Endometrium (tissue), 2 donors: ENCODE measurements around the gene PIAS3.
"Not testable (repeated sequence)": the region's sequence is repeated elsewhere in the genome, so short reads cannot be mapped to it uniquely, and the experiment has no call there.

ENCODE experiments used
- FAIRE-seq: peaks from 2 replicates; lab custom pipeline; 2012; peaks lifted over from hg19 to GRCh38; lab: Jason Lieb, UNC
- donor health status: control.
- donor health status: control.

The PIAS3 gene

GRCh38 chr1:145874646-145875045 is 15.8 kb upstream of the PIAS3 start:
- FAIRE-seq, result no peak

DNA sequence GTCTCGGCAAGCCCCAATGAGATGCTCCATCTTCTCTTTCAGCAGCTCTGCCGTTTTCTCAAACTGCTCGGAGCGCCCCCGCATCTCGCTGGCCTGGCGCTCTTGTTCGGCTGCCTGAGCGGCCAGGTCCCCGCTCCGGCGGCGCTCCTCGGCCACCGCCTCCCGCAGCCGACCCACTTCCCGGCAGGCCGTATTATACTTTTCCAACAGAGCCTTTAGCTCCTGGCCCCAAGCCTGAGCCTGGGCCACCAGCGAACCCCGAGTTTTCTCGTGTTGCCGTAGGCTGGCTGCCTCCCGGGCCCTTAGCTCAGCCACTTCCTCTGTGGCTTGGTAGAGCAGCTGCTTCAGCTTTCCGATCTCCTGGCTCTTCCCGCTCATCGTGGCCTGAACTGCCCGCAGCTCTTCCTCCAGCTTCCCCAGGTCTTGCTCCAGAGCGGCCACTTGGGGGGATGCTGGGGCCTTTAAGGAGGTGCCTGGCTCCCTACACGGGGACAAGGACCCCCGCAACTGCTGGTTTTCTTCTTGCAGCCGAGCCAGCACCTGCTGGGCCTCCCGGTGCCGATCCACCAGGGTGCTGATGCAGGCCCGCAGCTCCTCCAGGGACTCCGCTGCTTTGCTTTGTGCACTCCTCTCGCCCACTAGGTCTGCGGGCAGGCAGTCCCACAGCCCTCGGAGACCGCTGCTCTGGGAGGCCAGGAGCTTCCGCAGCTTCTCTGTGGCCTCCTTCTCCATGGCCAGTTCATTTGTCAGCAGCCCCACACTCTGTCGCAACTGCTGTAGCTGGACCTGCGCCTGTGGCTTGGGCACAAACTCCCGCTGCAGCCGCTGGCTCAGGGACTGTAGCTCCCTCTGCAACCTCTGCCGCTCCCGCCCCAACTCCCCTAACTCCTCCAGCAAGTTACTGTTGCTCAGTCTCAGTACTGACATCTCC is 13.4 kb upstream of the PIAS3 start:
- no peak for FAIRE-seq

DNA sequence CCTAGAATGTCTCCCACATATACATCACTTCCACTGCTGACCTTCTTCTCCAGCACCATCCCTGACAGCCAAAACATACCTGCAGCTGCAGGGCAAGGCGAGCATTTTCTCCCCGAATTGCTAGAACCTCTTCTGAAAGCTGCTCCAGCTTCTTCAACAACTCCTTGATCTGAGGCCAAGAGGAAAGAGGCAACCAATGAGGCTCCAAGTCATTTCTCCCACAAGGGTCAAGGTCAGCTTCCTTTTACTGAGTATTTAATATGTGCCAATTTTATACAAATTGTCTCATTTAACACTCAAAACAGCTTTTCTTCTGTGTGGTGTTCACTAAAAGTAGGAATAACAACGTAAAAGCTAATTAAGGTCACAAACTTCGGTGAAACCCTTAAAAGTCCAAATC is 9.4 kb upstream of the PIAS3 start:
- no peak for FAIRE-seq

GRCh38 chr1:145863282-145864018 is 4.6 kb upstream of the PIAS3 start:
- FAIRE-seq, result no peak

DNA sequence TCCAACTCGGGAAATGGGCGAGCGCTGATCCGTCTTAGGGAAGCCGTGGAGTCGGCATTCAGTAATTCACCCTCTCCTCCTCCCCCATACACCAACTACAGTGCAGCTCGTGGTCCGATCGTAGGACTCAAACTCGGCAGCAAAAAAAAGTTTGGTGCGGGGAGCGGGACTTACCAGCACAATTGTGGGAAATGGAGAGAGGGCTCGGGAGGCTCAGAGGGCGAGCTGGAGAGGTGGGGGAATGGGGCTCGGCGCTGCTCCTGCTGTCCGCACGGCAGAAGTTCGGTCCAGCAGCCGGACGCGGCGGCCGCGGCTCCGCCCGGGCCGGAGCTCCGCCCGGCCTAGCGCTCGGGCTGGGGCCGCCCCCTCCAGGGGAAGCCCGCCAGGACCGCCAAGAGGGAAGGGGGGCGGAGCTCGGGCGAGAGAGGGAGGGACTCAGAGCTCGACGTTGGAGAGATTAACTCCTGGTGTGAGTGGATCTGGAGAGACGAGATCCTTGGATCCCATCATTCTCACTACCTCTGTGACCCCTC is 676 bp upstream of the PIAS3 start:
- no peak for FAIRE-seq

- FAIRE-seq, result no peak
These were observed 512 bp downstream of the PIAS3 start for GRCh38 chr1:145858238-145858900.

DNA sequence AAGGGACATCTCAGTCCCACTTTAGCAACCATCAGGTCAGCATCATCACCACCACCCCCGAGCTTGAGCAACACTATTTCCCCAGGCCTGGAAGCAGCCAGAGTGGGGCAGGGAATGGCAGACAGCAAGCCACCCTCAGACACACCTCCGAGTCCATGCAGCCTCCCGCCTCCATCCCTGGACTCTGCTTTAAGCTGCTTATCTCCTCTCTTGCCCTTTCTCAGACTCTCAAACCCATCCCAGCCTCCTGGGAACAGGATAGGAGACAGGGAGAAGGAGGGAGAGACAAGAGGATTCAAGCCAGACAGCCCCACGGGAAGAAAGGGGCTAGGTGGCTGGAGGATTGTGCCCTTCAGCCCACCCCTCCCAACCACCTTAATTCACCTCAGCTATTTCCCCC is 1.7 kb downstream of the PIAS3 start:
- FAIRE-seq, result no peak

DNA sequence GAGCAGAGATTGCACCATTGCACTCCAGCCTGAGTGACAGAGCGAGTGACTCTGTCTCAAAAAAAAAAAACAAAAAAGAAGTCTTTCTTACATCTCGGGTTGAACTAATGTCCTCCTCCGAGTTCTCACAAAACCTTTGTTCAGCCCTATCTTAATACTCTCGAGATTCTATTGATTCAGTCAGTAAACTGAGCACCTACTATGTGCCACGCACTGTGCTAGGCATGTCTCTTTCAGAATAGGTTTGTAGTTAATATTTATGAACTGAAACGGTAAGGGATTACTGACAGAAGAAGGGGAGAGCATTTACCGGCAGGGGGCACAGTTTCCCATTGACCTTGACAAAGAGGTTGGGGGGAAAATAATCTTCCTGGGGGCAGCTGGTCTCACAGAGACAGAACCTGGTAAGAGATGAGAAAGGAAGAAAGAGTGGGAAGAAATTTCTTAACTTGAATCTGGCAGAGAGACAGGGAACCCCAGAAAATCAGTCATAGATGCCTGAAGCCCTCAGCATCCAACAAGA is 3.4 kb downstream of the PIAS3 start:
- no peak for FAIRE-seq

- FAIRE-seq, result no peak
These were observed 9.3 kb downstream of the PIAS3 start for GRCh38 chr1:145849356-145850160.

GRCh38 chr1:145847827-145848226 is 11.1 kb downstream of the PIAS3 start:
- no peak for FAIRE-seq

DNA sequence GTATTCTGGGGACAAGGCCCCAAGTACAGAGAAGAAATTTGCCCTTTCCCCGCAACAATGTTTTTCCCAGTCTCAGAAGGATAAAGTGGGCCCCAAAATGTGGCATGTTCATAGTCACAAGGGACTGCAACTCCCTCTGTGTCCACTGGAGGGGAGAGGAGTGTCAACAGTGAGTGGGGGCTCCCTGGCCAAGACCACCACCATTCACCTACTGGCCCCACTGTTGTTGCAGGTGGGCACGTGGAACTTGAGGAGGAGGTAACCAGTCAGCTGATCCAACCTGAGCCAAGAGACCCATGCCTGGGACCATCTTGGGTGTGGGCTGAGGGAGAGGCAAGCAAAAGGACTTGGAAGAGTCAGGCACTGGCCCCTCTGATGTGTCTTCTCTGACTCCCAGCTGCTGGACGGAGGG is 12.7 kb downstream of the PIAS3 start:
- FAIRE-seq, result no peak

DNA sequence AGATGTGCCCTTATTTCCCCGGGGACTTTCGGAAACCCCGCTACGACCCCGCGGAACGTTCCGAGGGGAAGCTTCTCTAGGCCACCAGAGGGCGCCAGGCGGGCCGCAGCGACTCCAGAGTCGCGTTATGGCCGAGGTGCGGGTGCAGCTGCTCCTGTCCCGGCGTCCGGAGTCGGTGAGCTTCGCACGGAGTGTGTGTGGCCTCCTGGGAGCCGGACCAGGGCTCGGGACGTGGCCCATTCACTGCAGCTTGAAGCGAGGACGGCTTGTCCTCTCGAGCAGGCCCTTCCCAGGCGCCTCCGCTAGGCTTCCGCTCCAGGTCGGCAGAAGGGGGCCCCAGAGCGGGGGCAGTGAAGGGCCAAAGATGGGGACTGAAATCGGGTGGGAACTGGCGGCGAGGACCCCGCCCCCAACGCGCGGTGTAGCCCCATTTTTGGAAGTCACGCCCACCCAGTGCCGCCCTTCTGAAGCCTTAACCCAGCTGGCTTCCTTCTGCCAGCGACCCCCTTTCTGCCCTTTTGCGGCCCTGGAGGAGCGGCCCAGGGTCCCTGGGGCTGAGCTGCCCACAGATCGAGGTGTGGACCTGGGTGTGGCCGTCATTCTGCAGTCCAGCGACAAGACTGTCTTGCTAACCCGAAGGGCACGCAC is 13.2 kb downstream of the PIAS3 start, which contains the start of gene NUDT17:
Gene NUDT17 (plus strand): TSS at position 117 of the 648 bp plus-strand sequence. CDS start 11 bp downstream, at position 128.
- no peak for FAIRE-seq

DNA sequence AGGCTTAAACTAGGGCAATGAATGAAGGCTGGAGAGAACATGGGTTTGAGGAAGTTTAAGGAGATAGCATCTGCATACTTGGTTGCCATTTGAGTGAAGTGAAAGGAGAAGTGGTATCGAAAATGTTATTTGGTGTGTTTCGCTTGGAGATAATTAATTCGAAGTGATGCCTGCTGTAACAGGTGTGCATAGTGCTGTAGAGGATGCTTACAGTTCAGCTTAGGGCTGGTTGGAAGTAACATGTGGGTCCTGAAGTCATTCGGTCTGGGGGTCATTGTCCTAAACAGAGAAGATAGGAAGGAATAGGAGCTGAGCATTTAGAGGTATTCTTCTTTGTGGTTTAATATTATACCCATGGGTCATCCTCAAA is 13.8 kb downstream of the PIAS3 start:
- no peak for FAIRE-seq

GRCh38 chr1:145843031-145843430 is 15.8 kb downstream of the PIAS3 start:
- no peak for FAIRE-seq

- no peak for FAIRE-seq
These were observed 21.2 kb downstream of the PIAS3 start for GRCh38 chr1:145837656-145838055.

DNA sequence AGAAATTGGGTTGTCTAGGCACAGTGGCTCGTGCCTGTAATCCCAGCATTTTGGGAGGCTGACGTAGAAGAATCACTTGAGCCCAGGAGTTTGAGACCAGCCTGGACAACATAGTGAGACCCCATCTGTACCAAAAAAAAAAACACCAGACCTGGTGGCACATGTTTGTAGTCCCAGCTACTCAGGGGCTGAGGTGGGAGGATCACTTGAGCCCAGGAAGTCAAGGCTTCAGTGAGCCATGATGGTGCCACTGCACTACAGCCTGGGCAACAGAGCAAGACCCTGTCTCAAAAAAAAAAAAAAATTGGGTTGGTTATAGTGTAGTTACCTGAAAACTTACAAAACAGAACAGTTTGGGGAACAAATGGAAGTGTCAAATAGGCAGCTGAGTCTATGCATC is 28.1 kb downstream of the PIAS3 start:
- FAIRE-seq, result not testable (repeated sequence)

GRCh38 chr1:145828367-145829026 is 30.4 kb downstream of the PIAS3 start:
- no peak for FAIRE-seq

- FAIRE-seq, result no peak
These were observed 30.9 kb downstream of the PIAS3 start for GRCh38 chr1:145827966-145828365.

DNA sequence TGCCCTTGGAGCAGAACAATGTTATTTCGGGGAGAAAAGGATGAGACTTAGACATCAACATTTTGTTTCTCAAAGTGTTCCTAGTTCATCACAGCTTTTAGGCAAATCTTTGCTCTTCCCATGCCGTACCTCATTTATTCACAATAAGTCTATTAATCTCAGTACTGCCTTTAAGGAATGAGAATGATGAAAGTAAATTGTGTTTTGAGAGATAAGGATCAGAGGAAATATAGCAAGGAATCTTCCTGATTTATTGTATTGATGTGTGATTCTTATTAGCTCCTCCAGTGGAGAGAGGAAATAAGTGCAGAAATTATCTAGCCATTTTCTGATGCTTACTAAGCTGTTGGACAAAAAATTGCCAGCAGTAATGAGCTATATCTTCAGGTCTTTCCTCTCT is 32.9 kb downstream of the PIAS3 start:
- FAIRE-seq, result no peak

GRCh38 chr1:145824499-145824842 is 34.4 kb downstream of the PIAS3 start:
- no peak for FAIRE-seq
